ENCODE measurements around the gene ST8SIA1.

- no peak for TF ChIP-seq CTCF (IDR thresholded peaks at IDR 0.05)
- no peak for TF ChIP-seq POLR2A (IDR thresholded peaks at IDR 0.05)
Measured at GRCh38 chr12:22209422-22209821, 125.1 kb downstream of the ST8SIA1 start.
